CD14-positive monocyte (primary cell): ENCODE data around the gene FXR2. TPM values are rescaled to one million over a fixed set of nuclear protein-coding genes. Genes with fewer than 3 reads are reported as not detected.
A peak's percentile ranks its signal among the peaks of the same experiment; 100 is the strongest.
"Not testable (repeated sequence)": the region's sequence is repeated elsewhere in the genome, so short reads cannot be mapped to it uniquely, and the experiment has no call there.

Source experiments
- DNase-seq, 3 donors: peaks; one replicate each; pipeline ENCODE4 v3.0.0-alpha.2; 2011 to 2022
- H2AFZ ChIP-seq: 2 replicates; pipeline ENCODE4 v1.6.0; 2012; ENCODE audit warnings: mild to moderate bottlenecking, low read depth, low read length, inconsistent platforms; ENCODE audit not compliant: insufficient read depth, poor library complexity, severe bottlenecking
- H3K27ac ChIP-seq, 2 donors: 1 replicate in 1 of 2; 2 replicates in 1 of 2; pipeline ENCODE4 v1.5.1; 2012 to 2013; ENCODE audit warnings: low read length in 2 of 2, control low read depth in 1 of 2, inconsistent platforms in 1 of 2, low read depth in 1 of 2, mild to moderate bottlenecking in 1 of 2
- H3K27me3 ChIP-seq, 2 donors: one replicate each; pipeline versions ENCODE4 v1.6.0 to v1.6.1; 2011 to 2013; ENCODE audit warnings: low read length in 2 of 2; ENCODE audit not compliant: control insufficient read depth in 2 of 2, insufficient read depth in 2 of 2
- H3K36me3 ChIP-seq, 2 donors: replicated peaks in 1 of 2; 1 replicate in 1 of 2; 2 replicates in 1 of 2; pipeline versions ENCODE4 v1.5.1 to v1.6.1; 2012 to 2013; ENCODE audit warnings: low read length in 2 of 2, control low read depth in 1 of 2, inconsistent platforms in 1 of 2, mild to moderate bottlenecking in 1 of 2; ENCODE audit not compliant: insufficient read depth in 2 of 2, control insufficient read depth in 1 of 2
- H3K4me1 ChIP-seq, 2 donors: 1 replicate in 1 of 2; 2 replicates in 1 of 2; pipeline versions ENCODE4 v1.5.1 to v1.6.1; 2012 to 2013; ENCODE audit warnings: low read length in 2 of 2, control low read depth in 1 of 2, inconsistent platforms in 1 of 2, mild to moderate bottlenecking in 1 of 2, moderate library complexity in 1 of 2; ENCODE audit not compliant: insufficient read depth in 2 of 2, control insufficient read depth in 1 of 2
- H3K4me2 ChIP-seq: replicated peaks from 2 replicates; pipeline ENCODE3; 2012; ENCODE audit warnings: low read length, moderate library complexity, mild to moderate bottlenecking; ENCODE audit not compliant: poor library complexity, severe bottlenecking; ENCODE audit errors: extremely low read depth
- H3K4me3 ChIP-seq, 3 experiments: fragments of 200-600 bp in 1 of 3; sonication (generic) in 1 of 3; replicated peaks in 1 of 3; 1 replicate in 2 of 3; 2 replicates in 1 of 3; pipeline ENCODE4 v1.5.1; 2011 to 2013; ENCODE audit warnings: low read length in 3 of 3, mild to moderate bottlenecking in 3 of 3, control low read depth in 2 of 3, low read depth in 2 of 3, inconsistent platforms in 1 of 3, moderate library complexity in 1 of 3
- H3K79me2 ChIP-seq: 2 replicates; pipeline ENCODE4 v1.6.0; 2012; ENCODE audit warnings: mild to moderate bottlenecking, control low read depth, inconsistent platforms, low read length, moderate library complexity; ENCODE audit not compliant: insufficient read depth
- H3K9ac ChIP-seq: 2 replicates; pipeline ENCODE4 v1.6.0; 2017; ENCODE audit warnings: low read length, mild to moderate bottlenecking; ENCODE audit not compliant: insufficient read depth, poor library complexity, severe bottlenecking
- H3K9me3 ChIP-seq, 2 donors: replicated peaks in 1 of 2; 1 replicate in 1 of 2; 2 replicates in 1 of 2; pipeline versions ENCODE4 v1.5.1 to v1.6.1; 2012 to 2013; ENCODE audit warnings: low read length in 2 of 2, control low read depth in 1 of 2; ENCODE audit not compliant: control insufficient read depth in 1 of 2, insufficient read depth in 1 of 2
- H4K20me1 ChIP-seq: 2 replicates; pipeline ENCODE4 v1.6.0; 2012; ENCODE audit warnings: mild to moderate bottlenecking, low read length, control low read depth, moderate library complexity; ENCODE audit not compliant: insufficient read depth
- H3K27ac Mint-ChIP-seq, 7 donors: one replicate each; pipeline ENCODE4 v1.8.0; 2020; ENCODE audit warnings: mild to moderate bottlenecking in 7 of 7, mixed read lengths in 7 of 7, moderate library complexity in 6 of 7, inconsistent platforms in 2 of 7
- H3K27me3 Mint-ChIP-seq, 3 donors: one replicate each; pipeline ENCODE4 v1.8.0; 2021 to 2022; ENCODE audit warnings: low read depth in 3 of 3, mild to moderate bottlenecking in 3 of 3, mixed read lengths in 3 of 3, moderate library complexity in 3 of 3, inconsistent platforms in 1 of 3
- H3K36me3 Mint-ChIP-seq, 2 donors: one replicate each; pipeline ENCODE4 v1.8.0; 2020; ENCODE audit warnings: mixed read lengths in 2 of 2, inconsistent platforms in 1 of 2, mild to moderate bottlenecking in 1 of 2
- H3K4me1 Mint-ChIP-seq: one replicate; pipeline ENCODE4 v1.8.0; 2020; ENCODE audit warnings: mild to moderate bottlenecking, mixed read lengths
- H3K4me3 Mint-ChIP-seq, 2 donors: one replicate each; pipeline ENCODE4 v1.8.0; 2020; ENCODE audit warnings: mild to moderate bottlenecking in 2 of 2, mixed read lengths in 2 of 2, moderate library complexity in 1 of 2
- H3K9me3 Mint-ChIP-seq, 7 donors: one replicate each; pipeline ENCODE4 v1.8.0; 2020 to 2022; ENCODE audit warnings: mixed read lengths in 7 of 7, mild to moderate bottlenecking in 6 of 7, moderate library complexity in 6 of 7, inconsistent platforms in 2 of 7
- CTCF ChIP-seq: fragments of 200-600 bp; IDR thresholded peaks from one replicate; pipeline ENCODE4 v1.8.0; 2022; ENCODE audit warnings: antibody characterized with exemption, mild to moderate bottlenecking
- WGBS: methylation state at CpG from one replicate; pipeline ENCODE4 v1.1.5; 2013; ENCODE audit warnings: missing lambda C conversion rate; ENCODE audit not compliant: insufficient coverage; 5-methylcytosine and 5-hydroxymethylcytosine counted together
- intact Hi-C, 2 donors: fragments of 100-400 bp; cut with micrococcal nuclease; formaldehyde crosslinking; loops; one replicate each; pipeline versions ENCODE4 v1.15.0 to v1.15.1; 2023
- polyA plus RNA-seq, 3 donors: library from polyadenylated mRNA; depleted of rRNA in 1 of 3; unstranded in 2 of 3; stranded (reverse) in 1 of 3; fragments of 300-500 nt in 2 of 3; fragments of >200 nt in 1 of 3; fragmentation: Illumina TruSeq in 2 of 3; gene quantifications; 1 replicate in 2 of 3; 2 replicates in 1 of 3; pipeline ENCODE4 v1.2.3, GENCODE V29; 2012 to 2021

FXR2 gene
- polyA plus RNA-seq, 3 donors = 6.2 to 23.0 (median 9.2) TPM

GRCh38 chr17:7626956-7627249 is 12.2 kb upstream of the FXR2 start:
- H3K27ac ChIP-seq = peak overlapping the region; percentile 87 to 94
- no peaks in the 10 kb centered on the region for H3K27me3 Mint-ChIP-seq
- H3K4me3 ChIP-seq = peak overlapping the region; percentile 69 to 97 (median 80)
- intact Hi-C loops = loop anchor here (5.0 kb wide), 1 partner anchor 60 kb away; the partner anchor contains the start of genes TP53 (in 2 of the 2) and WRAP53 (in 2 of the 2)
- no peaks in the 10 kb centered on the region for H3K9me3 ChIP-seq
- TF ChIP-seq CTCF = no peak
- no peak for DNase-seq
- peaks cover 15% of the 10 kb centered on the region for H3K4me1 Mint-ChIP-seq
- 50% methylated on average over 1 of the region's 6 CpGs for WGBS
- peaks cover 3 to 14% of the 10 kb centered on the region in 2 donors for H3K36me3 Mint-ChIP-seq
- H4K20me1 ChIP-seq = no peaks in the 10 kb centered on the region
- H3K36me3 ChIP-seq = no peaks in the 10 kb centered on the region
- H3K79me2 ChIP-seq = peaks cover 13% of the 10 kb centered on the region
- H3K4me2 ChIP-seq = peak overlapping the region; percentile 97
- peak overlapping the region; percentile 93 to 97 (median 95) for H3K27ac Mint-ChIP-seq
- H2AFZ ChIP-seq = peak overlapping the region; percentile 66
- H3K9ac ChIP-seq = peak overlapping the region; percentile 93
- H3K9me3 Mint-ChIP-seq = peaks cover 0 to 2% (median 0%) of the 10 kb centered on the region in 7 donors
- no peaks in the 10 kb centered on the region for H3K27me3 ChIP-seq
- peak overlapping the region; percentile 92 to 93 for H3K4me3 Mint-ChIP-seq
- H3K4me1 ChIP-seq = peaks cover 19 to 22% of the 10 kb centered on the region in 2 donors

- H3K4me1 ChIP-seq = peaks cover 19 to 22% of the 10 kb centered on the region in 2 donors
- peak overlapping the region; percentile 69 to 97 (median 80) for H3K4me3 ChIP-seq
- no peaks in the 10 kb centered on the region for H3K36me3 ChIP-seq
- peak overlapping the region; percentile 97 for H3K4me2 ChIP-seq
- H3K27me3 Mint-ChIP-seq = no peaks in the 10 kb centered on the region
- H3K27ac Mint-ChIP-seq = peak overlapping the region; percentile 93 to 97 (median 95)
- intact Hi-C loops = loop anchor here (5.0 kb wide), 1 partner anchor 61 kb away; the partner anchor contains the start of genes TP53 (in 2 of the 2) and WRAP53 (in 2 of the 2)
- peak overlapping the region; percentile 92 to 93 for H3K4me3 Mint-ChIP-seq
- no peaks in the 10 kb centered on the region for H3K27me3 ChIP-seq
- H4K20me1 ChIP-seq = no peaks in the 10 kb centered on the region
- H3K9me3 ChIP-seq = no peaks in the 10 kb centered on the region
- peak overlapping the region; percentile 87 to 94 for H3K27ac ChIP-seq
- H2AFZ ChIP-seq = no peak overlapping the region
- peaks cover 15% of the 10 kb centered on the region for H3K4me1 Mint-ChIP-seq
- peaks cover 13% of the 10 kb centered on the region for H3K79me2 ChIP-seq
- no peaks in the 10 kb centered on the region for H3K9me3 Mint-ChIP-seq
- WGBS = 30% methylated on average over 4 of the region's 7 CpGs
- H3K36me3 Mint-ChIP-seq = peaks cover 3 to 14% of the 10 kb centered on the region in 2 donors
- peak overlapping the region; percentile 93 for H3K9ac ChIP-seq
- DNase-seq = peak; percentile 74 to 80 (median 79)
- TF ChIP-seq CTCF = no peak
Observed at GRCh38 chr17:7626307-7626706, 11.6 kb upstream of the FXR2 start.

GRCh38 chr17:7625749-7626148 is 11.1 kb upstream of the FXR2 start:
- peaks cover 15% of the 10 kb centered on the region for H3K4me1 Mint-ChIP-seq
- H3K27me3 Mint-ChIP-seq, H2AFZ ChIP-seq, H3K4me3 Mint-ChIP-seq, H3K27me3 ChIP-seq, DNase-seq, H3K9me3 ChIP-seq, H3K36me3 ChIP-seq, H4K20me1 ChIP-seq, H3K9ac ChIP-seq, H3K9me3 Mint-ChIP-seq: not testable (repeated sequence)
- intact Hi-C loops = loop anchor here (5.0 kb wide), 1 partner anchor 62 kb away; the partner anchor contains the start of genes TP53 (in 2 of the 2) and WRAP53 (in 2 of the 2)
- H3K4me2 ChIP-seq = peak overlapping the region; percentile 97
- peaks cover 3 to 14% of the 10 kb centered on the region in 2 donors for H3K36me3 Mint-ChIP-seq
- peak overlapping the region in 1 of 3 experiments; percentile 97 for H3K4me3 ChIP-seq
- peak overlapping the region; percentile 87 to 94 for H3K27ac ChIP-seq
- H3K79me2 ChIP-seq = peaks cover 13% of the 10 kb centered on the region
- H3K27ac Mint-ChIP-seq = peak overlapping the region; percentile 56 to 97 (median 94)
- peaks cover 19 to 22% of the 10 kb centered on the region in 2 donors for H3K4me1 ChIP-seq
- WGBS = 95% methylated on average over 16 of the region's 16 CpGs
